ENCODE data around the gene MRGPRD.

- TF ChIP-seq CTCF (conservative IDR thresholded peaks at IDR 0.05; ENCODE audit: low read length) (no peak), EZH2phosphoT487 (IDR thresholded peaks at IDR 0.05; ENCODE audit: borderline replicate concordance) (no peak)
Observed at GRCh38 chr11:69024509-69024908, 43.7 kb upstream of the MRGPRD start.

Measured in Loucy (cell line).